CD14-positive monocyte (primary cell): Measurements from ENCODE around the gene ALOX5. TPM values are rescaled to one million over a fixed set of nuclear protein-coding genes. Genes with fewer than 3 reads are reported as not detected.

ENCODE experiments used
- DNase-seq, 3 donors: peaks; one replicate each; pipeline ENCODE4 v3.0.0-alpha.2; 2011 to 2022
- H2AFZ ChIP-seq: 2 replicates; pipeline ENCODE4 v1.6.0; 2012; ENCODE audit warnings: mild to moderate bottlenecking, low read depth, low read length, inconsistent platforms; ENCODE audit not compliant: insufficient read depth, poor library complexity, severe bottlenecking
- H3K27ac ChIP-seq, 2 donors: 1 replicate in 1 of 2; 2 replicates in 1 of 2; pipeline ENCODE4 v1.5.1; 2012 to 2013; ENCODE audit warnings: low read length in 2 of 2, control low read depth in 1 of 2, inconsistent platforms in 1 of 2, low read depth in 1 of 2, mild to moderate bottlenecking in 1 of 2
- H3K27me3 ChIP-seq, 2 donors: one replicate each; pipeline versions ENCODE4 v1.6.0 to v1.6.1; 2011 to 2013; ENCODE audit warnings: low read length in 2 of 2; ENCODE audit not compliant: control insufficient read depth in 2 of 2, insufficient read depth in 2 of 2
- H3K36me3 ChIP-seq, 2 donors: replicated peaks in 1 of 2; 1 replicate in 1 of 2; 2 replicates in 1 of 2; pipeline versions ENCODE4 v1.5.1 to v1.6.1; 2012 to 2013; ENCODE audit warnings: low read length in 2 of 2, control low read depth in 1 of 2, inconsistent platforms in 1 of 2, mild to moderate bottlenecking in 1 of 2; ENCODE audit not compliant: insufficient read depth in 2 of 2, control insufficient read depth in 1 of 2
- H3K4me1 ChIP-seq, 2 donors: 1 replicate in 1 of 2; 2 replicates in 1 of 2; pipeline versions ENCODE4 v1.5.1 to v1.6.1; 2012 to 2013; ENCODE audit warnings: low read length in 2 of 2, control low read depth in 1 of 2, inconsistent platforms in 1 of 2, mild to moderate bottlenecking in 1 of 2, moderate library complexity in 1 of 2; ENCODE audit not compliant: insufficient read depth in 2 of 2, control insufficient read depth in 1 of 2
- H3K4me2 ChIP-seq: replicated peaks from 2 replicates; pipeline ENCODE3; 2012; ENCODE audit warnings: low read length, moderate library complexity, mild to moderate bottlenecking; ENCODE audit not compliant: poor library complexity, severe bottlenecking; ENCODE audit errors: extremely low read depth
- H3K4me3 ChIP-seq, 3 experiments: fragments of 200-600 bp in 1 of 3; sonication (generic) in 1 of 3; replicated peaks in 1 of 3; 1 replicate in 2 of 3; 2 replicates in 1 of 3; pipeline ENCODE4 v1.5.1; 2011 to 2013; ENCODE audit warnings: low read length in 3 of 3, mild to moderate bottlenecking in 3 of 3, control low read depth in 2 of 3, low read depth in 2 of 3, inconsistent platforms in 1 of 3, moderate library complexity in 1 of 3
- H3K79me2 ChIP-seq: 2 replicates; pipeline ENCODE4 v1.6.0; 2012; ENCODE audit warnings: mild to moderate bottlenecking, control low read depth, inconsistent platforms, low read length, moderate library complexity; ENCODE audit not compliant: insufficient read depth
- H3K9ac ChIP-seq: 2 replicates; pipeline ENCODE4 v1.6.0; 2017; ENCODE audit warnings: low read length, mild to moderate bottlenecking; ENCODE audit not compliant: insufficient read depth, poor library complexity, severe bottlenecking
- H3K9me3 ChIP-seq, 2 donors: replicated peaks in 1 of 2; 1 replicate in 1 of 2; 2 replicates in 1 of 2; pipeline versions ENCODE4 v1.5.1 to v1.6.1; 2012 to 2013; ENCODE audit warnings: low read length in 2 of 2, control low read depth in 1 of 2; ENCODE audit not compliant: control insufficient read depth in 1 of 2, insufficient read depth in 1 of 2
- H4K20me1 ChIP-seq: 2 replicates; pipeline ENCODE4 v1.6.0; 2012; ENCODE audit warnings: mild to moderate bottlenecking, low read length, control low read depth, moderate library complexity; ENCODE audit not compliant: insufficient read depth
- H3K27ac Mint-ChIP-seq, 7 donors: one replicate each; pipeline ENCODE4 v1.8.0; 2020; ENCODE audit warnings: mild to moderate bottlenecking in 7 of 7, mixed read lengths in 7 of 7, moderate library complexity in 6 of 7, inconsistent platforms in 2 of 7
- H3K27me3 Mint-ChIP-seq, 3 donors: one replicate each; pipeline ENCODE4 v1.8.0; 2021 to 2022; ENCODE audit warnings: low read depth in 3 of 3, mild to moderate bottlenecking in 3 of 3, mixed read lengths in 3 of 3, moderate library complexity in 3 of 3, inconsistent platforms in 1 of 3
- H3K36me3 Mint-ChIP-seq, 2 donors: one replicate each; pipeline ENCODE4 v1.8.0; 2020; ENCODE audit warnings: mixed read lengths in 2 of 2, inconsistent platforms in 1 of 2, mild to moderate bottlenecking in 1 of 2
- H3K4me1 Mint-ChIP-seq: one replicate; pipeline ENCODE4 v1.8.0; 2020; ENCODE audit warnings: mild to moderate bottlenecking, mixed read lengths
- H3K4me3 Mint-ChIP-seq, 2 donors: one replicate each; pipeline ENCODE4 v1.8.0; 2020; ENCODE audit warnings: mild to moderate bottlenecking in 2 of 2, mixed read lengths in 2 of 2, moderate library complexity in 1 of 2
- H3K9me3 Mint-ChIP-seq, 7 donors: one replicate each; pipeline ENCODE4 v1.8.0; 2020 to 2022; ENCODE audit warnings: mixed read lengths in 7 of 7, mild to moderate bottlenecking in 6 of 7, moderate library complexity in 6 of 7, inconsistent platforms in 2 of 7
- WGBS: methylation state at CpG from one replicate; pipeline ENCODE4 v1.1.5; 2013; ENCODE audit warnings: missing lambda C conversion rate; ENCODE audit not compliant: insufficient coverage; 5-methylcytosine and 5-hydroxymethylcytosine counted together
- intact Hi-C, 2 donors: fragments of 100-400 bp; cut with micrococcal nuclease; formaldehyde crosslinking; loops; one replicate each; pipeline versions ENCODE4 v1.15.0 to v1.15.1; 2023
- polyA plus RNA-seq, 3 donors: library from polyadenylated mRNA; depleted of rRNA in 1 of 3; unstranded in 2 of 3; stranded (reverse) in 1 of 3; fragments of 300-500 nt in 2 of 3; fragments of >200 nt in 1 of 3; fragmentation: Illumina TruSeq in 2 of 3; gene quantifications; 1 replicate in 2 of 3; 2 replicates in 1 of 3; pipeline ENCODE4 v1.2.3, GENCODE V29; 2012 to 2021
- TF ChIP-seq, protein P1 (sequence below): fragments of 200-600 bp; IDR thresholded peaks from one replicate; pipeline ENCODE4 v1.8.0; 2022; ENCODE audit warnings: antibody characterized with exemption, mild to moderate bottlenecking

The ALOX5 gene
- polyA plus RNA-seq, 3 donors: 223 to 918 (median 272) TPM

DNA sequence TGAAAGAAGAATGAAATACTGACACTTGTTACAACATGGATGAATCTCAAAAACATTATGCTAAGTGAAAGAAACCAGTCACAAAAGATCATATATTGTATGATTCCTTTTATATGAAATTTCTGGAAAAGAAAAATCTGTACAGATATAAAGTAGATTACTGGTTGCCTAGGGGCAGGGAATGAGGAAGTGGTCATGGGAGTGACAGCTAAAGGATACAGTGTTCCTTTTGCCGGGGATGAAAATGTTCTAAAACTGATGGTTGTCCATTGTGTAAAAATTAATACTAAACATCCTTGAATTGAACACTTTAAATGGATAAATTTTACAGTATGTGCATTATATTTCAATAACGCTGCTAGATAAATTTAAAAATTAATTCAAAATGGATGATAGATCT is 25.1 kb downstream of the ALOX5 start:
- H3K4me1 ChIP-seq: peaks cover 37 to 44% of the 10 kb centered on the region in 2 donors
- H4K20me1 ChIP-seq: peaks cover 33% of the 10 kb centered on the region
- peaks cover 48 to 70% of the 10 kb centered on the region in 2 donors for H3K36me3 ChIP-seq
- intact Hi-C loops: no loop called here
- Mint-ChIP-seq H3K4me3 (no peak overlapping the region), H3K4me1 (peaks cover 54% of the 10 kb centered on the region), H3K9me3 (peaks cover 0 to 17% (median 2%) of the 10 kb centered on the region in 7 donors), H3K27ac (peak overlapping the region in 4 of 7 donors; percentile 19 to 74 (median 49)), H3K27me3 (peaks cover 0 to 7% (median 0%) of the 10 kb centered on the region in 3 donors), H3K36me3 (peaks cover 71 to 77% of the 10 kb centered on the region in 2 donors)
- H3K4me2 ChIP-seq: no peak overlapping the region
- TF ChIP-seq, protein P1, sequence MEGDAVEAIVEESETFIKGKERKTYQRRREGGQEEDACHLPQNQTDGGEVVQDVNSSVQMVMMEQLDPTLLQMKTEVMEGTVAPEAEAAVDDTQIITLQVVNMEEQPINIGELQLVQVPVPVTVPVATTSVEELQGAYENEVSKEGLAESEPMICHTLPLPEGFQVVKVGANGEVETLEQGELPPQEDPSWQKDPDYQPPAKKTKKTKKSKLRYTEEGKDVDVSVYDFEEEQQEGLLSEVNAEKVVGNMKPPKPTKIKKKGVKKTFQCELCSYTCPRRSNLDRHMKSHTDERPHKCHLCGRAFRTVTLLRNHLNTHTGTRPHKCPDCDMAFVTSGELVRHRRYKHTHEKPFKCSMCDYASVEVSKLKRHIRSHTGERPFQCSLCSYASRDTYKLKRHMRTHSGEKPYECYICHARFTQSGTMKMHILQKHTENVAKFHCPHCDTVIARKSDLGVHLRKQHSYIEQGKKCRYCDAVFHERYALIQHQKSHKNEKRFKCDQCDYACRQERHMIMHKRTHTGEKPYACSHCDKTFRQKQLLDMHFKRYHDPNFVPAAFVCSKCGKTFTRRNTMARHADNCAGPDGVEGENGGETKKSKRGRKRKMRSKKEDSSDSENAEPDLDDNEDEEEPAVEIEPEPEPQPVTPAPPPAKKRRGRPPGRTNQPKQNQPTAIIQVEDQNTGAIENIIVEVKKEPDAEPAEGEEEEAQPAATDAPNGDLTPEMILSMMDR: no peak
- no peak overlapping the region for H3K4me3 ChIP-seq
- peaks cover 0 to 5% of the 10 kb centered on the region in 2 donors for H3K9me3 ChIP-seq
- H3K27me3 ChIP-seq: no peaks in the 10 kb centered on the region
- WGBS: no CpG with 5 or more reads among the region's 2 CpGs
- peak in 2 of 3 donors; percentile 39 to 50 for DNase-seq
- H2AFZ ChIP-seq: no peak overlapping the region
- no peaks in the 10 kb centered on the region for H3K79me2 ChIP-seq
- H3K9ac ChIP-seq: no peak overlapping the region
- H3K27ac ChIP-seq: no peak overlapping the region

- Histone ChIP-seq H3K36me3 (peaks cover 22 to 52% of the 10 kb centered on the region in 2 donors), H3K9ac (no peak overlapping the region), H3K4me2 (no peak overlapping the region), H4K20me1 (peaks cover 68% of the 10 kb centered on the region), H3K4me3 (no peak overlapping the region), H3K79me2 (peaks cover 27% of the 10 kb centered on the region), H2AFZ (no peak overlapping the region), H3K27me3 (no peaks in the 10 kb centered on the region), H3K27ac (no peak overlapping the region), H3K9me3 (no peaks in the 10 kb centered on the region), H3K4me1 (peaks cover 50 to 56% of the 10 kb centered on the region in 2 donors)
- TF ChIP-seq, protein P1: no peak
- H3K36me3 Mint-ChIP-seq: peaks cover 71% of the 10 kb centered on the region in 2 donors
- peaks cover 0 to 2% (median 0%) of the 10 kb centered on the region in 3 donors for H3K27me3 Mint-ChIP-seq
- H3K27ac Mint-ChIP-seq: peak overlapping the region in 3 of 7 donors; percentile 55 to 83 (median 67)
- peaks cover 0 to 2% (median 0%) of the 10 kb centered on the region in 7 donors for H3K9me3 Mint-ChIP-seq
- peaks cover 79% of the 10 kb centered on the region for H3K4me1 Mint-ChIP-seq
- no peak for DNase-seq
- 100% methylated on average over 1 of the region's 8 CpGs for WGBS
- no peak overlapping the region for H3K4me3 Mint-ChIP-seq
- intact Hi-C loops: no loop called here
Observed at GRCh38 chr10:45403151-45403550, 29.1 kb downstream of the ALOX5 start.
